ENCODE data around the gene LPIN3.

LPIN3 gene

DNA sequence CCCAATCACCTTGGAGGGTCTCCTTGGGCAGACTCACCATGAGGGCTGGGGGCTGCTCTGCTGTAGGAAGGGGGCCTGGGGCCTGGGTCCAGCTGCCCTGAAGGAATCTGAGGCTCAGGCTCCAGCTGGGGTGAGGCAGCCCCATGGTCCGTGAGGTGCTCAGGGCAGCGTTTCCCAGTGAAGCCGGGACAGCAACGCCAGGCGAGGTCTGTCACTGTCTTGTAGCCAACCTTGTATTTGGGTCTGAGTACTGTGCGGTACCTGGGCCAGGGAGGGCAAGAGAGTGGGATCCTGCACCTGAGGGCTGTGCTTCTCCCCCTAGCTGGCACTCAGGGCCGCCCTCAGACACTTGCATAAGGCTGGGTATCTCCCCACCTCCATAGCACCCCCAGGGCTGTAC is 23.0 kb downstream of the LPIN3 start:
- no peaks in the 10 kb centered on the region for H3K4me1 ChIP-seq (ENCODE audit: control insufficient read depth, insufficient read depth, low read length)
- DNase-seq (ENCODE audit: low read depth) = no peak
- no peak overlapping the region for H3K9ac ChIP-seq (ENCODE audit: low read length)
- peaks cover 32% of the 10 kb centered on the region for H3K27me3 ChIP-seq (replicated peaks; ENCODE audit: control insufficient read depth, insufficient read depth, low read length)
- no peaks in the 10 kb centered on the region for H3K9me3 ChIP-seq (ENCODE audit: control insufficient read depth, low read length)
- H3K36me3 ChIP-seq (ENCODE audit: control insufficient read depth, insufficient read depth, low read length, severe bottlenecking) = peaks cover 13% of the 10 kb centered on the region
- no peak overlapping the region for H3K4me3 ChIP-seq (ENCODE audit: low read length)

DNA sequence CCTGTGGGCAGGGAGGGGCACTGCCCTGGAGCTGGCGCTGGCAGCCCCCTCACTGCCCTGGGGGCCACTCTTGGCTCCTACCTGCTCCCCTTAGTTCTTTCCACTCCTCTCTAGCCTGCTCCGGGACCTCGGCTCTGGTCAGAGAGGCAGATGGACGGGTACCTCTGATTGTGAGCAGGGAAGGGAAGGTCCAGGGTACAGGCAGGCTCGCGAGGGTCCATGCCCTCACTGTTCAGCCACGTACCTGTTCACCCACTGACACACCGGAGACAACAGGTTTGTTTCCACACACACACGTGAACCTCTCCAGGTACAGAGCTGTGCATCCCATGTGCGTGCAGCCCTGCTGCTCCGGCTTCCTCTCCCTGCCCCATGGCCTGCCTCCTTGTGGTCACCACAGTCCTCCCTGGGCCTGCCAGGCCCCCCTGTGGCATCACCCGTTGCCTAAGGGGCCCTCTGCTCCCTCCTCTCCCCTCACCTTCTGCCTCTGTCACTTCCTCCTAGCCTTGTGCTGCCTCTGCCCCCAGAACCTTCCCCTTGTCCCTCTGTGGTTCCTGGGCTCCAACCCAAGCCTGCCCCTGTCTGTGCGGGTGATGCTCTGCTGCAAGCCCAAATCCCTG is 23.7 kb downstream of the LPIN3 start:
- H3K4me3 ChIP-seq (ENCODE audit: low read length) = no peak overlapping the region
- H3K9ac ChIP-seq (ENCODE audit: low read length) = no peak overlapping the region
- H3K4me1 ChIP-seq (ENCODE audit: control insufficient read depth, insufficient read depth, low read length) = no peaks in the 10 kb centered on the region
- no peaks in the 10 kb centered on the region for H3K9me3 ChIP-seq (ENCODE audit: control insufficient read depth, low read length)
- H3K27me3 ChIP-seq (replicated peaks; ENCODE audit: control insufficient read depth, insufficient read depth, low read length) = peaks cover 38% of the 10 kb centered on the region
- peaks cover 10% of the 10 kb centered on the region for H3K36me3 ChIP-seq (ENCODE audit: control insufficient read depth, insufficient read depth, low read length, severe bottlenecking)
- DNase-seq (ENCODE audit: low read depth) = no peak

DNA sequence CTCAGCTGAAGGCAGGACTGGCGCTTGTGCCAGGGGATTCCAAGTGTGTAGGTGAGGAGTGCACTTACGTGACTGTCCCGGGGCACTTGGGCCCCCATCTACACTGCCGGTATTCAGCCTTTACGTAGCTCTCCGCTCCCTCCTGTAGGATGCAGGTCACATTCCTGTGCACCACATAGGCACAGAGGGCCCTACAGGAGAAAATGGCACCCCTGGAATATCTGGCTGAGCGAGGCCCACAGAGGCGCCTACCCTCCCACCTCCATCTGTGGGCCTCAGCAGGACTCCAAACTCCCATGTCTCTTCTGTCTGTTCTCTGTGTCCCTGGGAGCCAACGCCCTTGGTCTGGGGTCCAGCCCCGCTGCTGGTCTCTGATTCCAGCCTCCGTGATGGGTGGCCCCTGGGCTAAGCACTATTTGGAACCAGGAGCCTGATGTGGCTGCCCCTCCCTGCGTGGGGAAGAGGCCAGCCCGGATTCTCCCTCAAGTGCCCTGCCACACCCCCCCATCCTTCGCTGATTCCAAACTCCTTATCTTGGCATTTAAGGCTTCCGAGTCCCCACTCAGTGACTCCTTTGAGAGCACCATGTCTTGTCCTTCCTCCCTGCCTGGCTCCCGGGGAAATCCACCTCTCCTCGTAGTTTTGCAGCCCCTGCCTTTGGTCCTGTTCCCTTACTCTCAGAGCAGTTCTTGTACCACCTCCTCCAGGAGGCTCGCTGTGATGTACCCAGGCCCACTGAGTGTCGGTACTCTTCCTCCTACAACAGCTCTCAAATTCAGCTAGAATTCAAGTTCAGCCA is 24.5 kb downstream of the LPIN3 start:
- Histone ChIP-seq H3K9me3 (ENCODE audit: control insufficient read depth, low read length) (no peaks in the 10 kb centered on the region), H3K27me3 (replicated peaks; ENCODE audit: control insufficient read depth, insufficient read depth, low read length) (peaks cover 46% of the 10 kb centered on the region), H3K4me3 (ENCODE audit: low read length) (no peak overlapping the region)

DNA sequence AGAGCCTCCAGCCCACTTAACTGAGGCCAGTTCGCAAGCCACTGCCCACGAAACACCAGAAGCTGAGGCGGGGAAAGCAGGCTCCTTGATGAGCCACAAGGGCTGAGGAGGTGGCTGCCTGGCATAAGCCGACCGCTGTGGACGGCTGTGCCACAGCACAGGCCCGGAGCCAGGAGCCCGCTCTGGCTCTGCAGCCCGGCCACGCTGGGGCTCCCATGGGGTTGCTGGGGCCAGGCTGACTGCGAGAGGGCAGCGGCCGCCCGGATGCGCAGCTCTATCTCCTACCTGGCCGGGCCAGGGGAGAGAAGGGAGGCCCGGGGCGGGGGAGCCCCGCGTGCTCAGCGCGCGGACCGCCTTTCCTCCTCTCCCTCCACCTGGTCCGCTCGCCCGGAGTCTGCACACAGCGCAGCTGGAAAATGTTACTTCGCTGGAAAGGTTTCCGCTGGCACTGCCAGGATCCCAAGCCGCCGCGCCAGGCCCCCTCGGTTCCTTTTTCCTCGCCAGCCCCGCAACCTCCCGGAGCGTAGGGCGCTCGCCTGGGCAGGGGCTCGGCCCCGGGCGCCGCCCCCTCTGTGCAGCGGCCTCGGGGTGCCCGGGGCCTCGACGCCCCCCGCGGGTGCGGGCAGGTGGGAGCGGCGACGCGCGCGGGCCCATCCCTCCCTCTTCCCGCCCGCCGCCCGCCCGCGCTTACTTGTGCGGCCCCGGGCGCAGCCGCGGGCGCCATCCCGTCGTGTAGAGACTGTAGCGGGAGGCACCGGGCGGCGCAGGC is 25.3 kb downstream of the LPIN3 start:
- Histone ChIP-seq H3K4me1 (ENCODE audit: control insufficient read depth, insufficient read depth, low read length) (no peaks in the 10 kb centered on the region), H3K9me3 (ENCODE audit: control insufficient read depth, low read length) (peaks cover under 1% of the 10 kb centered on the region), H3K36me3 (ENCODE audit: control insufficient read depth, insufficient read depth, low read length, severe bottlenecking) (no peaks in the 10 kb centered on the region), H3K27me3 (replicated peaks; ENCODE audit: control insufficient read depth, insufficient read depth, low read length) (peaks cover 48% of the 10 kb centered on the region), H3K9ac (ENCODE audit: low read length) (no peak overlapping the region), H3K4me3 (ENCODE audit: low read length) (no peak overlapping the region)
- peak; percentile 33 for DNase-seq (ENCODE audit: low read depth)

More for the DNA sequence above, 24.5 kb downstream of the LPIN3 start:
- Histone ChIP-seq H3K9ac (ENCODE audit: low read length) (no peak overlapping the region), H3K4me1 (ENCODE audit: control insufficient read depth, insufficient read depth, low read length) (no peaks in the 10 kb centered on the region), H3K36me3 (ENCODE audit: control insufficient read depth, insufficient read depth, low read length, severe bottlenecking) (peaks cover 5% of the 10 kb centered on the region)
- no peak for DNase-seq (ENCODE audit: low read depth)

DNA sequence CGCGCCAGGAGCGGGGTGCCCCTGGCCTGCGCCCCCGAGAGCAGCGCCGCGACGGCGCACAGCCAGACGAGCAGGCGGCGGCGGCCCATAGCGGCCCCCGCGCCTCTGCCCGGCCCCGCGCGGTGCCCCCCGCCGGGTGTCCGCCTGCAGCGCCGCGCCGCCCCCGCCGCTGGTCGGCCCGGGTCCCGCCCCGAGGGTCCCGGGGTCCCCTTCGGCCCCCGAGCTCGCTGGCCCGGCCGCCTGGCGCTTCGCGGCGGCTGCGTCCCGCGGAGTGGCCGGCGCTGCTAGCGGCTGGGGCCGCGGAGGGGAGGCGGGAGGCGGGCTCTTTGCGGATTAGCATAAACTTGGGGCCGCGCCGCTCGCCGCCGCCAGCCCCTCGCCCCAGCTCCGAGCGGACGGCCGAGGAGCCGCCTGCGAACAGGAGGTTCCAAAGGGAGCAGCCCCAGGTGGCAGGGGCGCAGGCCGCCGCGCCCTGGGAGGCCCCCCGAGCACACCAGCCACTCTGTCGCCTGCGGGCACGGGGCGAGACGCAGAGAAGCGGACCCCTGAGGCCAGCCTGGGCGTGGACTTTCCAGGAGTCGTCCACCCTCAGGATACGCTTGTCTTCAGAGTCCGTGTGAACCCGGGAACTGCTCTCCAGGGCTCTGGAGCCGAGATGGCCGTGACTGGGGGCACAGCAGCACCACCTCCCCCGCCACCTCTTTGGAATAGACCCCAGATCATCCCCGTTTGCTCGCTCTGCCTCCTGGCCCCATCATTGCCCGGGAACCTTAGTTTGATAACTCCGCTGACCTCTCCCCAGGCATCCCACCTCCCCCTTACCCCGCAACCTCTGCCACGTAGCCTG is 26.1 kb downstream of the LPIN3 start, which contains the start of gene EMILIN3:
Gene EMILIN3, minus strand, starts transcription at position 273 of the 847 bp plus-strand sequence. Its CDS starts 184 bp downstream, at position 89.
- Histone ChIP-seq H3K9ac (ENCODE audit: low read length) (no peak within 1 kb of the TSS), H3K4me1 (ENCODE audit: control insufficient read depth, insufficient read depth, low read length) (no peaks in the 10 kb centered on the region), H3K4me3 (ENCODE audit: low read length) (no peak within 1 kb of the TSS), H3K9me3 (ENCODE audit: control insufficient read depth, low read length) (peaks cover 6% of the 10 kb centered on the region), H3K36me3 (ENCODE audit: control insufficient read depth, insufficient read depth, low read length, severe bottlenecking) (no peaks in the 10 kb centered on the region), H3K27me3 (replicated peaks; ENCODE audit: control insufficient read depth, insufficient read depth, low read length) (peaks cover 48% of the 10 kb centered on the region)
- peak; percentile 46 for DNase-seq (ENCODE audit: low read depth)

DNA sequence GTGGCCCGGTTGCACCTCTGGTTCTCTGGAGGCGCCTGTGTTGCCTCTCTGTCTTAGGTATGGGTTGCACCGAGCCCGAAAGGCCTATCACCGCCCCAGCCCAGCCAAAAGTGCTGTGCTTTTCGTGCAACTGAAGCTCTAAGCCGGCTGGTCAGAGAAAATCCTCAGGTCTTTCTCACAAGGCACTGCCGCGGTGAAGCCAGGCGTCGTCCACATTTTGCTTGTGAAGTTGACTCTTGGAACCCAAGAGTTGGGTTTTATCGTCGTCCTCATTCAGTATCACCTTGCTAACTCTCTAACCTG is 26.7 kb downstream of the LPIN3 start:
- H3K4me3 ChIP-seq (ENCODE audit: low read length) = no peak overlapping the region
- H3K9ac ChIP-seq (ENCODE audit: low read length) = no peak overlapping the region
- no peaks in the 10 kb centered on the region for H3K36me3 ChIP-seq (ENCODE audit: control insufficient read depth, insufficient read depth, low read length, severe bottlenecking)
- no peak for DNase-seq (ENCODE audit: low read depth)
- no peaks in the 10 kb centered on the region for H3K4me1 ChIP-seq (ENCODE audit: control insufficient read depth, insufficient read depth, low read length)
- peaks cover 54% of the 10 kb centered on the region for H3K27me3 ChIP-seq (replicated peaks; ENCODE audit: control insufficient read depth, insufficient read depth, low read length)
- peaks cover 11% of the 10 kb centered on the region for H3K9me3 ChIP-seq (ENCODE audit: control insufficient read depth, low read length)

DNA sequence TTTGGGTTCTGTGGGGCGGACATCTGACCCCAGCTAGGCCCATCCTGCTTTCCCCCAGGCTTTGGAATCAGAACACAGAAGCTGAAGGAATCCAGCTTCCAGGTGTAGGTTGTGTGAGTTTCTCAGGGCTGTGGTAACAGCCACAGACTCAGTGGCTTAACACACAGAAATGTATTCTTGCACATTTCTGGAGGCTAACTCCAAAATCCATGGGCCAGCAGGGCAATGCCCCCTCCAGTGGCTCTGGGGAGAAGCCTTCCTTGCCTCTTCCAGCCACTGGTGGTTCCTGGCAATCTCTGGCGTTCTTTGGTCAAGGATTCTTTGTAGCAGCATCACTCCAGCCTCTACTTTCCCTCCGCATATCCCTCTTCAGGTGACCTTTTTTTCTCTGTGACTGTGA is 27.3 kb downstream of the LPIN3 start:
- peaks cover 13% of the 10 kb centered on the region for H3K9me3 ChIP-seq (ENCODE audit: control insufficient read depth, low read length)
- H3K4me3 ChIP-seq (ENCODE audit: low read length) = no peak overlapping the region
- DNase-seq (ENCODE audit: low read depth) = no peak
- H3K27me3 ChIP-seq (replicated peaks; ENCODE audit: control insufficient read depth, insufficient read depth, low read length) = peaks cover 60% of the 10 kb centered on the region
- H3K9ac ChIP-seq (ENCODE audit: low read length) = no peak overlapping the region
- no peaks in the 10 kb centered on the region for H3K36me3 ChIP-seq (ENCODE audit: control insufficient read depth, insufficient read depth, low read length, severe bottlenecking)
- no peaks in the 10 kb centered on the region for H3K4me1 ChIP-seq (ENCODE audit: control insufficient read depth, insufficient read depth, low read length)

DNA sequence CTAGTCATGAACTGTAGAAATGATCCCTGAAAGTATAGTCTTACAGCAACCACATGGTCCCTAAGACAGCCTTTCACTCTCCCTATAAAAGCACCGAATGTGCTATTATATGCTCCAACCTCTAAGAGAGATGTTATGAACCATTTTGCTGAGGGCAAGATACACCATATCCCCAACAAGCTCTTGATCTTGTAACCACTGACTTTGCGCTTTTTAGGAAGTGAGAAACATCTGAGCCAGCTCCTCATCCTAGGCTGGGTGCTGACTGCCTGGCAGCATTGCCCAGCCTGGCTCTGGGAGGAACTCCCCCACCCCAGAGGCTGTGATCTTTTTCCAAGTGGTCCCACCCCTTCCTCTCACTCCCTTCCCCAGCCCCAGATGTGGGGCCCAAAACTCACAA is 29.1 kb downstream of the LPIN3 start:
- H3K4me1 ChIP-seq (ENCODE audit: control insufficient read depth, insufficient read depth, low read length) = no peaks in the 10 kb centered on the region
- H3K36me3 ChIP-seq (ENCODE audit: control insufficient read depth, insufficient read depth, low read length, severe bottlenecking) = no peaks in the 10 kb centered on the region
- no peak for DNase-seq (ENCODE audit: low read depth)
- H3K27me3 ChIP-seq (replicated peaks; ENCODE audit: control insufficient read depth, insufficient read depth, low read length) = peaks cover 66% of the 10 kb centered on the region
- H3K9me3 ChIP-seq (ENCODE audit: control insufficient read depth, low read length) = peaks cover 13% of the 10 kb centered on the region
- no peak overlapping the region for H3K9ac ChIP-seq (ENCODE audit: low read length)
- no peak overlapping the region for H3K4me3 ChIP-seq (ENCODE audit: low read length)

DNA sequence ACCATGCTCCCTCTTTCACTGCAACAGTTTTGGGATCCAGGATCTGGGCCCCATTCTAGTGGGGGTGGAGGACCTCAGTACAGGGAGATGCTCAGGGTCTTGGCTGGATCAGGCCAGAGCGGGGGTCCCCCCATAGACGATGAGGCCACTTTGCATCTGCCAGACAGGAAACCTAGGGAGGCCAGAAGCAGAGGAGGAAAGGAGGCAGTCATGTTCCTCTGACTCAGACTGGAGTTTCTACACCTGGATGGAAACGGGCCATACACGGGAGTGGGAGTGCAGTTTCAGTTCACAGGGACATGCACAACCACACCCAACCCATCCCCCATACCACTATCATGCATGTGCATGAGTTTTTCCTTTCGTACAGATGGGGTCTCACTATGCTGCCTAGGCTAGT is 29.6 kb downstream of the LPIN3 start:
- no peak for DNase-seq (ENCODE audit: low read depth)

DNA sequence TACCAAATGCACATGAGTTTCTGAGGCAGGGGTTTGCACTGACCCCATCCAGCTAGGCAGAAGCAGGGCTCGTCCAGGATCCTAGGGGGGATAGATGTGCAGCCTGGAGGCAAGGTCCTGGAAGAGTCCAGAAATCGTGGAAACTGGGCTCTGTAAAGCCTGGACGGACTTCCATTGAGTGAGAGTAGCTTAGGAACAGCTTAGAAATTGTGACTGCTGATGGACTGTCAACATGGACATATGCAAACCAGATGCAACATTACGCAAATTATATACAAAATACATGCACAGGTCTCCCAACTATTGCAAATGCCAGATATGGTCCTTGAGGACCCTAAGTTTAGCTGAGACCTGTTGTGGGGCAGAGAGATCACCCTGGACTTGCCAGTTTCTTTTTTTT is 30.8 kb downstream of the LPIN3 start:
- Histone ChIP-seq H3K4me1 (ENCODE audit: control insufficient read depth, insufficient read depth, low read length) (no peaks in the 10 kb centered on the region), H3K27me3 (replicated peaks; ENCODE audit: control insufficient read depth, insufficient read depth, low read length) (peaks cover 64% of the 10 kb centered on the region), H3K36me3 (ENCODE audit: control insufficient read depth, insufficient read depth, low read length, severe bottlenecking) (no peaks in the 10 kb centered on the region), H3K9me3 (ENCODE audit: control insufficient read depth, low read length) (peaks cover 13% of the 10 kb centered on the region), H3K4me3 (ENCODE audit: low read length) (no peak overlapping the region), H3K9ac (ENCODE audit: low read length) (no peak overlapping the region)
- DNase-seq (ENCODE audit: low read depth) = no peak

More for the DNA sequence above, 29.6 kb downstream of the LPIN3 start:
- H3K9ac ChIP-seq (ENCODE audit: low read length) = no peak overlapping the region
- no peaks in the 10 kb centered on the region for H3K36me3 ChIP-seq (ENCODE audit: control insufficient read depth, insufficient read depth, low read length, severe bottlenecking)
- no peaks in the 10 kb centered on the region for H3K4me1 ChIP-seq (ENCODE audit: control insufficient read depth, insufficient read depth, low read length)
- H3K4me3 ChIP-seq (ENCODE audit: low read length) = no peak overlapping the region
- H3K9me3 ChIP-seq (ENCODE audit: control insufficient read depth, low read length) = peaks cover 13% of the 10 kb centered on the region
- peaks cover 62% of the 10 kb centered on the region for H3K27me3 ChIP-seq (replicated peaks; ENCODE audit: control insufficient read depth, insufficient read depth, low read length)
